Type B pancreatic cell (in vitro differentiated cells): ENCODE measurements around the gene RPL18A. TPM values are rescaled to one million over a fixed set of nuclear protein-coding genes. Genes with fewer than 3 reads are reported as not detected.
A peak's percentile ranks its signal among the peaks of the same experiment; 100 is the strongest.

Experiments
- DNase-seq: peaks from one replicate; pipeline ENCODE4 v3.0.0; 2021; ENCODE audit warnings: mixed read lengths; ENCODE audit not compliant: unreplicated experiment; ENCODE audit errors: extremely low spot score
- H3K27ac Mint-ChIP-seq: 2 replicates; pipeline ENCODE4 v1.8.0; 2021; ENCODE audit warnings: mild to moderate bottlenecking, mixed read lengths
- H3K27me3 Mint-ChIP-seq: 2 replicates; pipeline ENCODE4 v1.8.0; 2021; ENCODE audit warnings: mixed read lengths
- H3K36me3 Mint-ChIP-seq: 2 replicates; pipeline ENCODE4 v1.8.0; 2021; ENCODE audit warnings: mixed read lengths
- H3K4me1 Mint-ChIP-seq: one replicate; pipeline ENCODE4 v1.8.0; 2021; ENCODE audit warnings: mixed read lengths; ENCODE audit not compliant: unreplicated experiment
- H3K4me3 Mint-ChIP-seq: 2 replicates; pipeline ENCODE4 v1.8.0; 2021; ENCODE audit warnings: mild to moderate bottlenecking, mixed read lengths
- H3K9me3 Mint-ChIP-seq: 2 replicates; pipeline ENCODE4 v1.8.0; 2021; ENCODE audit warnings: mixed read lengths
- CTCF ChIP-seq: fragments of 200-600 bp; sonication (generic); conservative IDR thresholded peaks from 2 replicates; pipeline ENCODE4 v1.5.0; 2021; ENCODE audit warnings: antibody characterized with exemption, mild to moderate bottlenecking
- total RNA-seq: library from RNA; stranded (reverse); gene quantifications from 2 replicates; pipeline ENCODE4 v1.2.1, GENCODE V29; 2021; ENCODE audit warnings: low replicate concordance

Gene RPL18A
- total RNA-seq, 1 donor from 2014 or later = 2,537 TPM

GRCh38 chr19:17821190-17821589, 38.5 kb upstream of the RPL18A start, which contains the start of gene INSL3:
Gene INSL3, minus strand, starts transcription at chr19:17821519. Its CDS starts 13 bp downstream, at chr19:17821506.
- peaks cover 4% of the 10 kb centered on the region for H3K4me1 Mint-ChIP-seq
- H3K9me3 Mint-ChIP-seq = no peaks in the 10 kb centered on the region
- no peak within 1 kb of the TSS for H3K27ac Mint-ChIP-seq
- peaks cover 3% of the 10 kb centered on the region for H3K27me3 Mint-ChIP-seq
- TF ChIP-seq CTCF = no peak
- no peak within 1 kb of the TSS for H3K4me3 Mint-ChIP-seq
- DNase-seq = no peak
- H3K36me3 Mint-ChIP-seq = no peaks in the 10 kb centered on the region

- Mint-ChIP-seq H3K27ac (no peak overlapping the region), H3K27me3 (peaks cover 3% of the 10 kb centered on the region), H3K36me3 (no peaks in the 10 kb centered on the region), H3K9me3 (no peaks in the 10 kb centered on the region), H3K4me1 (peaks cover 4% of the 10 kb centered on the region), H3K4me3 (no peak overlapping the region)
- no peak for TF ChIP-seq CTCF
- no peak for DNase-seq
These were observed 35.4 kb upstream of the RPL18A start for GRCh38 chr19:17824339-17824738.

GRCh38 chr19:17826508-17827056, 33.1 kb upstream of the RPL18A start:
- H3K27me3 Mint-ChIP-seq = peaks cover 11% of the 10 kb centered on the region
- no peak for TF ChIP-seq CTCF
- DNase-seq = no peak
- H3K4me3 Mint-ChIP-seq = no peak overlapping the region
- H3K9me3 Mint-ChIP-seq = no peaks in the 10 kb centered on the region
- H3K4me1 Mint-ChIP-seq = peaks cover 7% of the 10 kb centered on the region
- no peak overlapping the region for H3K27ac Mint-ChIP-seq
- H3K36me3 Mint-ChIP-seq = no peaks in the 10 kb centered on the region

- H3K36me3 Mint-ChIP-seq = no peaks in the 10 kb centered on the region
- H3K4me1 Mint-ChIP-seq = peaks cover 4% of the 10 kb centered on the region
- peaks cover 14% of the 10 kb centered on the region for H3K27me3 Mint-ChIP-seq
- no peaks in the 10 kb centered on the region for H3K9me3 Mint-ChIP-seq
- TF ChIP-seq CTCF = peak; percentile 25
- peak overlapping the region; percentile 79 for H3K27ac Mint-ChIP-seq
- peak overlapping the region; percentile 90 for H3K4me3 Mint-ChIP-seq
- DNase-seq = no peak
These were observed 29.7 kb upstream of the RPL18A start for GRCh38 chr19:17829855-17830566.

- DNase-seq = peak; percentile 84
- H3K27me3 Mint-ChIP-seq = peaks cover 17% of the 10 kb centered on the region
- H3K27ac Mint-ChIP-seq = peak overlapping the region; percentile 79
- peaks cover 10% of the 10 kb centered on the region for H3K4me1 Mint-ChIP-seq
- TF ChIP-seq CTCF = no peak
- H3K9me3 Mint-ChIP-seq = no peaks in the 10 kb centered on the region
- no peaks in the 10 kb centered on the region for H3K36me3 Mint-ChIP-seq
- H3K4me3 Mint-ChIP-seq = peak overlapping the region; percentile 90
These were observed 28.9 kb upstream of the RPL18A start for GRCh38 chr19:17830567-17831418.
